Endothelial cell of umbilical vein (primary cell): ENCODE results near the gene CACNA2D2. TPM values are rescaled to one million over a fixed set of nuclear protein-coding genes. Genes with fewer than 3 reads are reported as not detected.

Experiments used
- BruUV-seq: library from RNA; stranded (reverse); fragments of 400-500 nt; replicated peaks from 2 replicates; lab custom pipeline; 2021; lab: Mats Ljungman, UMichigan
- CTCF ChIA-PET: fragments of 300-600, 350-600 bp; sonication (Branson Sonifier 250); formaldehyde crosslinking; loops from one replicate; lab custom pipeline; 2021; ENCODE audit warnings: antibody characterized with exemption, inconsistent platforms; lab: Charles Lee
- POLR2A ChIA-PET: fragments of 300-600, 350-600 bp; sonication (Branson Sonifier 250); formaldehyde crosslinking; loops from one replicate; lab custom pipeline; 2021; ENCODE audit warnings: antibody characterized with exemption, inconsistent platforms; lab: Charles Lee
- DNase-seq: peaks from one replicate; pipeline ENCODE4 v3.0.0-alpha.2; 2011; ENCODE audit warnings: low read depth, low spot score
- FAIRE-seq: peaks from 2 replicates; lab custom pipeline; 2011; peaks lifted over from hg19 to GRCh38; lab: Jason Lieb, UNC
- H2AFZ ChIP-seq: 2 replicates; pipeline ENCODE4 v1.6.0; 2012; ENCODE audit warnings: low read depth, low read length, control low read depth, inconsistent platforms
- H3K27ac ChIP-seq: 2 replicates; pipeline ENCODE4 v1.5.1; 2011; ENCODE audit warnings: low read depth, mild to moderate bottlenecking, control low read depth, low read length, moderate library complexity; ENCODE audit not compliant: insufficient read depth
- H3K27me3 ChIP-seq, 2 experiments: 2 replicates each; pipeline versions ENCODE4 v1.6.0 to v1.6.1; 2011; ENCODE audit warnings: low read length in 2 of 2, mixed read lengths in 1 of 2; ENCODE audit not compliant: control insufficient read depth in 2 of 2, insufficient read depth in 2 of 2
- H3K36me3 ChIP-seq, 2 experiments: 2 replicates in 1 of 2; 3 replicates in 1 of 2; pipeline ENCODE4 v1.5.1; 2011; ENCODE audit warnings: low read length in 2 of 2, mild to moderate bottlenecking in 1 of 2, moderate library complexity in 1 of 2; ENCODE audit not compliant: control insufficient read depth in 2 of 2, insufficient read depth in 2 of 2; ENCODE audit errors: extremely low read depth in 1 of 2
- H3K4me1 ChIP-seq: 3 replicates; pipeline ENCODE4 v1.5.1; 2011; ENCODE audit warnings: mild to moderate bottlenecking, low read length; ENCODE audit not compliant: control insufficient read depth, insufficient read depth; ENCODE audit errors: extremely low read depth
- H3K4me2 ChIP-seq: 2 replicates; pipeline ENCODE4 v1.6.1; 2011; ENCODE audit warnings: low read length, control low read depth, mixed read lengths; ENCODE audit not compliant: insufficient read depth
- H3K4me3 ChIP-seq, 3 experiments: fragments of 200-600 bp in 1 of 3; sonication (generic), shearing (Covaris generic) in 1 of 3; replicated peaks in 1 of 3; 2 replicates each; pipeline ENCODE4 v1.5.1; 2011 to 2016; ENCODE audit warnings: control low read depth in 3 of 3, low read length in 3 of 3, mild to moderate bottlenecking in 2 of 3, inconsistent platforms in 1 of 3, low read depth in 1 of 3, moderate library complexity in 1 of 3; ENCODE audit not compliant: insufficient read depth in 1 of 3
- H3K79me2 ChIP-seq: 2 replicates; pipeline ENCODE4 v1.6.0; 2012; ENCODE audit warnings: low read length, inconsistent platforms; ENCODE audit not compliant: control insufficient read depth, insufficient read depth
- H3K9ac ChIP-seq: replicated peaks from 2 replicates; pipeline ENCODE3; 2011; ENCODE audit warnings: low read length, control low read depth; ENCODE audit not compliant: insufficient read depth; ENCODE audit errors: extremely low read depth
- H3K9me1 ChIP-seq: replicated peaks from 3 replicates; pipeline ENCODE4 v1.6.0; 2011; ENCODE audit warnings: mild to moderate bottlenecking, low read length; ENCODE audit not compliant: control insufficient read depth, insufficient read depth; ENCODE audit errors: extremely low read depth
- H3K9me3 ChIP-seq: replicated peaks from 2 replicates; pipeline ENCODE4 v1.5.1; 2012; ENCODE audit warnings: low read length, inconsistent platforms; ENCODE audit not compliant: control insufficient read depth, insufficient read depth
- H4K20me1 ChIP-seq: replicated peaks from 2 replicates; pipeline ENCODE3; 2011; ENCODE audit warnings: mild to moderate bottlenecking, low read length; ENCODE audit not compliant: control insufficient read depth, insufficient read depth; ENCODE audit errors: extremely low read depth
- EZH2 ChIP-seq: IDR thresholded peaks from 2 replicates; pipeline ENCODE4 v1.6.1; 2012; ENCODE audit warnings: borderline replicate concordance, low read depth, mild to moderate bottlenecking, moderate library complexity, low read length, inconsistent platforms; ENCODE audit not compliant: severe bottlenecking
- FOS ChIP-seq: IDR thresholded peaks from 2 replicates; pipeline ENCODE4 v1.6.1; 2011; ENCODE audit warnings: mild to moderate bottlenecking, low read length, moderate library complexity, borderline replicate concordance; ENCODE audit not compliant: insufficient read depth
- GATA2 ChIP-seq: IDR thresholded peaks from 2 replicates; pipeline ENCODE4 v1.7.0; 2011; ENCODE audit warnings: low read depth, mild to moderate bottlenecking, moderate library complexity, mixed read lengths, low read length; ENCODE audit not compliant: insufficient read length, insufficient read depth
- JUN ChIP-seq: IDR thresholded peaks from 2 replicates; pipeline ENCODE4 v1.6.1; 2011; ENCODE audit warnings: borderline replicate concordance, low read depth; ENCODE audit not compliant: insufficient read length, insufficient read depth
- MYC ChIP-seq: IDR thresholded peaks from one replicate; pipeline ENCODE4 v1.6.1; 2011; ENCODE audit warnings: mild to moderate bottlenecking, low read depth, low read length
- POLR2A ChIP-seq: IDR thresholded peaks from 2 replicates; pipeline ENCODE4 v1.6.1; 2012; ENCODE audit warnings: low read depth, mild to moderate bottlenecking, control low read depth, low read length
- POLR2AphosphoS5 ChIP-seq: IDR thresholded peaks from 2 replicates; pipeline ENCODE4 v1.6.1; 2012; ENCODE audit warnings: low read depth, mild to moderate bottlenecking, control low read depth, low read length, moderate library complexity; ENCODE audit not compliant: insufficient read depth
- dilution Hi-C: fragments of 300-500 bp; cut with MboI; formaldehyde crosslinking; loops from one replicate; pipeline ENCODE4 v1.15.0; 2019; ENCODE audit warnings: low sequenced_read_pairs; ENCODE audit not compliant: extremely low pct_ligation_motif_present
- intact Hi-C: fragments of 100-400 bp; cut with micrococcal nuclease; formaldehyde crosslinking; loops from one replicate; pipeline ENCODE4 v1.10.0; 2022
- polyA plus RNA-seq, 4 experiments: library from polyadenylated mRNA; depleted of rRNA in 3 of 4; stranded (reverse) in 3 of 4; unstranded in 1 of 4; fragments of >200 nt; gene quantifications; 2 replicates each; pipeline versions ENCODE4 v1.2.1 to v1.2.3, GENCODE V29; 2011 to 2012; ENCODE audit warnings: missing spikeins in 1 of 4
- total RNA-seq: library from RNA; stranded (reverse); gene quantifications from 2 replicates; pipeline ENCODE4 v1.2.3, GENCODE V29; 2021
- TF ChIP-seq, protein P1 (sequence below), 2 donors: IDR thresholded peaks; 1 replicate in 1 of 2; 2 replicates in 1 of 2; pipeline ENCODE4 v1.5.1; 2011; ENCODE audit warnings: low read length in 2 of 2, mild to moderate bottlenecking in 2 of 2, moderate library complexity in 2 of 2, control low read depth in 1 of 2, inconsistent platforms in 1 of 2, low read depth in 1 of 2; ENCODE audit not compliant: insufficient read depth in 1 of 2; ENCODE audit errors: extremely low read depth in 1 of 2
- TF ChIP-seq, protein P2 (sequence below): IDR thresholded peaks from 2 replicates; pipeline ENCODE4 v1.6.1; 2011; ENCODE audit not compliant: insufficient read depth, insufficient read length

The CACNA2D2 gene
- total and polyA plus RNA-seq, 2 donors (not counting 3 experiments of a cell fraction or from before 2014, with no cell fraction given), result 0.15 TPM; not detected in 1

DNA sequence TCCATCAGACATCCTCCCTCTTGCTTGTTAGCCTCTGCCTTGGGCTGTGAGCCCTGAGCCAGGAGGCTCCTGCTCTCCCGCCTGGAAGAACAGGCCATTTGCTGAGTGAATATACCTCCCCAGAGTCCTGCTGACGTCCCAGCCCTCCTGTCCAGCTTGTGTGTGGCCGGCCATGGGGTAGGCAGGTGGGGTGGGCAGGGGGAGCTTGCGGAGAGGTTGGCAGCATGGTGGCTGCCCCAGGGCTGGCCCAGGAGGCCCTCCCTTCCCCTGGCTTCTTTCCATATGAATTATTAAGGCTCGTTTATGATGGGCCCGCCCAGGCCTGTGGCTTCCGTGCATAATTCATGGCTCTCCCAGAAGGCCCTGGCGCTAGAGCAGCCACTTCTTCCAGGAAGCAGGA is 18.7 kb downstream of the CACNA2D2 start:
- Histone ChIP-seq H3K4me1 (no peaks in the 10 kb centered on the region), H2AFZ (no peak overlapping the region), H3K27me3 (no peaks in the 10 kb centered on the region), H3K4me3 (no peak overlapping the region), H3K9me1 (no peaks in the 10 kb centered on the region), H3K9ac (no peak overlapping the region), H3K9me3 (no peaks in the 10 kb centered on the region), H3K27ac (no peak overlapping the region), H3K36me3 (no peaks in the 10 kb centered on the region), H3K79me2 (no peaks in the 10 kb centered on the region), H4K20me1 (no peaks in the 10 kb centered on the region), H3K4me2 (no peak overlapping the region)
- POLR2A ChIA-PET, result no interaction called here
- intact Hi-C loops, result no loop called here
- dilution Hi-C loops, result no loop called here
- no TSS peak for BruUV-seq
- CTCF ChIA-PET, result no interaction called here
- TF ChIP-seq JUN, result no peak
- no peak for TF ChIP-seq POLR2AphosphoS5
- no peak for TF ChIP-seq POLR2A
- TF ChIP-seq, protein P1, sequence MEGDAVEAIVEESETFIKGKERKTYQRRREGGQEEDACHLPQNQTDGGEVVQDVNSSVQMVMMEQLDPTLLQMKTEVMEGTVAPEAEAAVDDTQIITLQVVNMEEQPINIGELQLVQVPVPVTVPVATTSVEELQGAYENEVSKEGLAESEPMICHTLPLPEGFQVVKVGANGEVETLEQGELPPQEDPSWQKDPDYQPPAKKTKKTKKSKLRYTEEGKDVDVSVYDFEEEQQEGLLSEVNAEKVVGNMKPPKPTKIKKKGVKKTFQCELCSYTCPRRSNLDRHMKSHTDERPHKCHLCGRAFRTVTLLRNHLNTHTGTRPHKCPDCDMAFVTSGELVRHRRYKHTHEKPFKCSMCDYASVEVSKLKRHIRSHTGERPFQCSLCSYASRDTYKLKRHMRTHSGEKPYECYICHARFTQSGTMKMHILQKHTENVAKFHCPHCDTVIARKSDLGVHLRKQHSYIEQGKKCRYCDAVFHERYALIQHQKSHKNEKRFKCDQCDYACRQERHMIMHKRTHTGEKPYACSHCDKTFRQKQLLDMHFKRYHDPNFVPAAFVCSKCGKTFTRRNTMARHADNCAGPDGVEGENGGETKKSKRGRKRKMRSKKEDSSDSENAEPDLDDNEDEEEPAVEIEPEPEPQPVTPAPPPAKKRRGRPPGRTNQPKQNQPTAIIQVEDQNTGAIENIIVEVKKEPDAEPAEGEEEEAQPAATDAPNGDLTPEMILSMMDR (IDR thresholded peaks at IDR 0.05; ENCODE audit: extremely low read depth in 1 of 2, insufficient read depth in 1 of 2, low read depth in 1 of 2, low read length in 2 of 2), result no peak
- TF ChIP-seq GATA2, result no peak
- no peak for TF ChIP-seq FOS
- TF ChIP-seq MYC, result no peak
- no peak for TF ChIP-seq EZH2
- TF ChIP-seq, protein P2, sequence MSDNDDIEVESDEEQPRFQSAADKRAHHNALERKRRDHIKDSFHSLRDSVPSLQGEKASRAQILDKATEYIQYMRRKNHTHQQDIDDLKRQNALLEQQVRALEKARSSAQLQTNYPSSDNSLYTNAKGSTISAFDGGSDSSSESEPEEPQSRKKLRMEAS, result no peak
- no peak for FAIRE-seq
- no peak for DNase-seq
